Activated effector memory CD4-positive, alpha-beta T cell treated with anti-CD3 and anti-CD28 coated beads, Interleukin-2, amount 50 U/mL, for 16 hours (primary cell): ENCODE data around the gene PLAAT2.
"Not testable (repeated sequence)": the region's sequence is repeated elsewhere in the genome, so short reads cannot be mapped to it uniquely, and the experiment has no call there.

ENCODE experiments used
- DNase-seq: peaks from one replicate; pipeline ENCODE4 v3.0.0-alpha.2; 2020

PLAAT2 gene

GRCh38 chr11:63574856-63575602 is 11.8 kb upstream of the PLAAT2 start:
- DNase-seq: no peak

DNA sequence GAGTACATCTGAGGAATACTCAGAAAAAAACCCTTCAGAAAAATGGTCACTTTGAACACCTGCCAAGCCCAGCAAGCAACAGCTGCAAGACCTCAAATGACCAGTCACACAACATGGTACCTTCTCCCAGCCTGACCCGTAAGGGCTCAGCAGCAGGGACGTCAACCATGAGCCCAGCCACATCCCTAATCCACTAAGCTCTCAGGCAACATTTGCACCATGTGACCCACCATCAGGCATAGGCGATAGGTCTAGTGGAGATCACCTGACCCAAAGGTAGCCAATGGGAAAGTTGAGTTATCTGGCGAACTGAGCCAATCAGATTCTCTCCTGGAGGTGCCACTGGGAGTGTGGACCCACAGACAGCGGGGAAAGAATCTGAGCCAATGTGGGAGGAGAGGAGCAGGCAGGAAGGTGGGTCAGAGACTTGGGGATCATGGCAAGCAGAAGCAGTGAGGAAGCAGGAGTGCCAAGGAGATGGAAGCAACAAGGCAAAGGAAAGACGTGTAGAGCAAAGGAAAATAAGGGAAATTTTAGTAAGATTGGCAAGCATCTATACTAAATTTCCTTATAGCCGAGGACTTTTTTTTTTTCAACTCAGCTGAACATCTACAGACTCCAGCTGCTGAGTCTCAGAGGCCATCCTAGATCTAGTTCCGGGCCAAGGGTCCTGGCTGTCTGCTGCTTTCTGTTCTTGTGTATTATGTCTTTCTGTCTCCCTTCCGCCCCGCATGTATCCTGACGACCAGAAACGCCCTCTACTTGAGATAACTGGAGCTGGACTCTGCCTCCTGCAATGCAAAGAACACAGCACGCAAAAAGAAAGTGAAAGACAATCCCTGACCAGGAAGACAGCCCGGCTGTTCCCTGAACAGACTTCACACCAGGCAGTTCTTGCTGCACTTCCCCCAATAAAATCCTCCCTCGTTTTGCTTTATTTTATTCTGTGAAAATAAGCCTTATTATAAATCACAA is 11.0 kb upstream of the PLAAT2 start:
- peak; percentile 66 for DNase-seq

DNA sequence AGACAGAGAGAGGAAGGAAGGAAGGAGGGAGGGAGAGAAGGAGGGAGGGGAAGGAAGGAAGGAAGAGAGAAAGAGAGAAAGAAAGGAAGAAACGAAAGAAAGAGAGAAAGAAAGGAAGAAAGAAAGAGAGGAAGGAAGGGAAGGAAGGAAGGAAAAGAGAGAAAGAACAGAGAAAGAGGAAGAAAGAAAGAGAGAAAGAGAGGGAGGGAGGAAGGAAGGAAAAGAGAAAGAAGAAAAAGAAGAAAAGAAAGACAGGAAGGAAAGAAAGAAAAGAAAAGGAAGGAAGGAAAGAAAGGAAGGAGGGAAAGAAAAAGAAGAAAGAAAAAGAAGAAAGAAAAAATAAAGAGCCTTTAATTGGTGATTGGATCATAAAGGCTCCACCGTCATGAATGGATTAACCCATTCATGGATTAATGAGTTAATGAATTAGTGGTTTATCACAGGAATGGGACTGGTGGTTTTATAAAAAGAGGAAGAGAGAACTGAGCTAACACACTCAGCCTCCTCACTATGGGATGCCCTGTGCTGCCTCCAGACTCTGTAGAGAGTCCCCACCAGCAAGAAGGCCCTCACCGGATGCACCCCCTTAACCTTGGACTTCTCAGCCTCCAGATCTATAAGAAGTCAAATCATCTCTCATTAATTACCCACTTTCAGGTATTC is 9.0 kb upstream of the PLAAT2 start:
- DNase-seq: no peak

GRCh38 chr11:63569570-63569969 is 6.4 kb upstream of the PLAAT2 start:
- DNase-seq: no peak

DNA sequence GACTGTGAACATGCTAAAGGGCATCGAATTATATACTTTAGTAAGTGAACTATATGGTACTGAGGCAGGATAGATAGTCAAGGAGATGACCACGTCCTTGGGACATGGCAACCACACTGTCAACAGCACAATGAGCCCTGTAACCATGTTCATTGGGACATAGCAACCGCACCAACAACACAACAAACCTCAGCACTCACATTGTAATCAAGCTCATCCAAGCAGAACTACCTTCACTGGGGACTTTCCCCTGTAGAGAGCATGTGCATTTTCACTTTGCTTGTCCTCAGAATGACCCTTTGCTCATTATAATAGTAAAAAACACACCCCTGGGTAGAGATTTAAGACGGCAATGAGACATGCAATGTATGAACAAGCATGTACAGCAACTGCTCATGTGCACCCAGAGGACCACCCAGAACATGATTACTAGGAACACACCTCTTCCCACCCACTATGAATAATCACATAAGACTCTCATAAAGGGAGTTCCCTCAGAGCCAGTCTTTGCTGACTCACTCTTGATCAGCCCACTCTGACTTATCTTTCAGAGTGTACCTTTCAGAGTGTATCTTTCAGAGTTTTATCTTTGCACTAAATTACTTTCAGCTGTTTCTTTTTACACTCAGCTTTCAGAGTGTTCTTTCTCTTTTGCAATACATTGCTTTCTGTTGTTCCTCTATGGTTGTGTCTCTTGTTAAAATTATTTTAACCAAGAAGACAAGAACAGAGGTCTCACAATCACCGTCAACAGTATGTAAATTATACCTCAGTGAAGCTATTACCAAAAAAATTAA is 4.1 kb upstream of the PLAAT2 start:
- peak; percentile 86 for DNase-seq

GRCh38 chr11:63564784-63565350 is 1.7 kb upstream of the PLAAT2 start:
- no peak for DNase-seq

DNA sequence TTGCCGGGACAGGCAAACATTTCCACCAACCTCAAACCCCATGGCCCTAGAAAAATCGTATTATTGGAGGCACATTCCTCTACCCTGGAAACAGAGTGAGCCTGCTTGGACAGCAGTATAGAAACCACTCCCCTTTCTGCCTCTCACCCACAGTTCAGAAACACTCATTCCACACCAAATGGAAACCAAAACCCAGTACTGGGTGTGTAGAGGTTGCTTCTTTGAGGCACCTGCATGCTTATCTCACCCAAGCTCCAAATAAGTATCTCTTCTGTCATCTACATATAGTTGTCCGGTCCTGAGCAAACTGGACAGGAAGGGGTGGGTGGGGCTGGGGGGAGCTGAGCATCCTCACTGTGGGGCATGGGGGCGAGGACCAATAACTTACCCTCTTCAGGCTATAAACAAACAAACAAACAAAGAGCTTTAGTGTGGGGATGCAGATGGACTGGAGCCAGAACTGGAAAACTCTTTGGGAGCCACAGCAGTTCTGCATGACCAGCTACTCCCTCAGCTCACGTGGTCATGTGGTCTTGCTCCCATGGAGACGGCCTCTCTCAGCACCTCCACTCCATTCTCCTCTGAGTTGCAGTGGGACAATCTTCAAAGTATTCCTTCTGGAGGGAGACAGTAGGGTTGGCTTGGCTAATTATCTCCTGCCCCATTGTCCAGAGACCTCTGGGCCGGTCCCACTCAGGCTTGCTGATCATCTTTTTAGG is 1.0 kb upstream of the PLAAT2 start:
- DNase-seq: no peak

GRCh38 chr11:63560506-63561180 is 2.5 kb downstream of the PLAAT2 start:
- no peak for DNase-seq

- no peak for DNase-seq
Observed at GRCh38 chr11:63558459-63559157, 4.6 kb downstream of the PLAAT2 start.

GRCh38 chr11:63557570-63557969 is 5.6 kb downstream of the PLAAT2 start:
- no peak for DNase-seq

GRCh38 chr11:63556404-63557013 is 6.7 kb downstream of the PLAAT2 start:
- no peak for DNase-seq

- DNase-seq: no peak
Observed at GRCh38 chr11:63554877-63555223, 8.3 kb downstream of the PLAAT2 start.

DNA sequence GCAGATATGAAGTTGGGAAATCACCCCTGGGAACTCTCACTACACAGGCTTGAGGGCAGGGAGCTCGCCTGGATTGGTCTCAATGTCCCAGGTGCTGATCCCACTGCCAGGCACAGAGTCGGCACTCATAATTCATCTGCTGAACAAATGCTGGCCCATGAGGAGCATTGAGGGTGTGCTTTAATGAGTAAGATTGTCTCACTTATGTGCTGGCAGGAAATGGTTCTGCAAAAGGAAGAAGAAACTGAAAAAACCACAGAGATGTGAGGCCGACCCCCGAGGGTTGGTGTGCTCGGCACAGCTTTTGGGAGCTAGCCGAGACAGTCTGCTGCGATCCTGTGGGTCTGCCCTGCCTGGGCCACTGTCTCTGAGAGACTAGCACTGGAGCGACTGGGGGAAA is 9.4 kb downstream of the PLAAT2 start:
- DNase-seq: peak; percentile 72

GRCh38 chr11:63552921-63553320 is 10.3 kb downstream of the PLAAT2 start:
- no peak for DNase-seq

GRCh38 chr11:63551889-63552266 is 11.3 kb downstream of the PLAAT2 start:
- DNase-seq: no peak

DNA sequence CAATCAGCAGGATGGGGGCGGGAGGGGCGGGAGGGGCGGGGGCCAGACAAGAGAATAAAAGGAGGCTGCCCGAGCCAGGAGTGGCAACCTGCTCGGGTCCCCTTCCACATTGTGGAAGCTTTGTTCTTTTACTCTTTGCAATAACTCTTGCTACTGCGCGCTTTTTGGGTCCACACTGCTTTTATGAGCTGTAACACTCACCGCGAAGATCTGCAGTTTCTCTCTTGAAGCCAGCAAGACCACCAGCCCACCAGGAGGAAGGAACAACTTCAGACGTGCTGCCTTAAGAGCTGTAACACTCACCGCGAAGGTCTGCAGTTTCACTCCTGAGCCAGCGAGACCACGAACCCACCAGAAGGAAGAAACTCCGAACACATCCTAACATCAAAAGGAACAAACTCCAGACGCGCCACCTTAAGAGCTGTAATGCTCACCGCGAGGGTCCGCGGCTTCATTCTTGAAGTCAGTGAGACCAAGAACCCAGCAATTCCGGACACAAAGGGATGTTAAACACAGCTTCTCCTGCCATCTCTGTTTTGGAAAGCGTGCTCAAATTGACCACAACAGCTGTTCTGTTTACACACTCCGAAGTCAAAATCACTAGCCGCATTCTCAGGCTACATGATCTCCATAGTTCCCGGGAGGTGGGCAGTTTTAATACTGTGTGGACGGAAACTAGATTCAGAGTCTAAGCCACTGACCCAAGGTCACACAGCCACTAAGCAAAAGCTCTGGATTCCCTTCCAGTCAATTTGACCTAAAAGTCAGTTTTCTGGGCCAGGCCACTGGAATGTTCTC is 11.9 kb downstream of the PLAAT2 start:
- no peak for DNase-seq

- DNase-seq: not testable (repeated sequence)
Observed at GRCh38 chr11:63550156-63550700, 13.0 kb downstream of the PLAAT2 start.

DNA sequence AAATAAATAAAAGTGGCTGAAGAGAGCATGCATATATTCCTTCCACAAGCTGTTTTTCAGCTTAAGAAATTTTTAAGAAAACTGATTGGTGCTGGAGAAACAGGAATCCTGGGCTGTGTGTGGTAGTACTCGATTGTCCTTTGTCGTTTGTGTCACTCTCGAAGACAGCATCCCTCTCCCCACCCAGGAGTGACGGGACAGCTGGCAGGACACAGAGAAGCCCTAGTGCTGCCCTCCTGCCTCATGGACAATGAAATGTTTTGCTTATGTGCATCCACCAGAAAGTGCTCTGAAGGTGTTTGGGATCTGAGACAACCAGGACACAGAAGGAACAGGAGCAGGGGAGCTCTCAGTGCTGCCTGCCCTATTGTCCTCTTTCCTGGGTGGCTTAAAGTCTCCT is 13.8 kb downstream of the PLAAT2 start:
- DNase-seq: no peak

DNA sequence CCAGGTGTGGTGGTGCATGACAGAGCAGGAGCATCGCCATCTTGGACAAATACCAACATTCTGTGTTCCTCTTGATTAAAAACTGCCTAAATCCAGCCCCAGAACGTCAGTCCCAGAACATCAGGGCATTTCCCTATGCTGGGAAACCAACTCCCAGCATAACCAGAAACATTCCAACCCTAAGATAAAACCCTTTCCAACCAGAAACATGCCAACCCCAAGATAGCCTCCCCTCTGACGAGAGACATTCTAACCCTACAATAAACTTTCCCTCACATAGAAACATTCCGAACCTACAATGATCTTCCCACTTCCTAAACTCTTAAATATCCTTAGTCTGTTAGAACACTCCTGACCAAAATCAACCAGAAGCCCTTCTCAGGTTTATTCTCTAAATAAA is 15.0 kb downstream of the PLAAT2 start:
- DNase-seq: no peak
